ENCODE results near the gene IRF7.

Gene IRF7

GRCh38 chr11:587978-588380 is 27.8 kb downstream of the IRF7 start:
- H3K36me3 ChIP-seq: peaks cover 81% of the 10 kb centered on the region
- no peaks in the 10 kb centered on the region for H3K9me3 ChIP-seq (ENCODE audit: severe bottlenecking)
- H3K27ac ChIP-seq: no peak overlapping the region
- DNase-seq: no peak
- TF ChIP-seq CTCF (IDR thresholded peaks at IDR 0.05; ENCODE audit: low read depth, low read length): no peak
- no peak overlapping the region for H3K4me3 ChIP-seq (ENCODE audit: low read depth, low read length)
- H3K27me3 ChIP-seq (ENCODE audit: insufficient read depth, low read depth, severe bottlenecking): no peaks in the 10 kb centered on the region

- Histone ChIP-seq H3K9me3 (ENCODE audit: severe bottlenecking) (no peaks in the 10 kb centered on the region), H3K27me3 (ENCODE audit: insufficient read depth, low read depth, severe bottlenecking) (no peaks in the 10 kb centered on the region), H3K27ac (no peak overlapping the region), H3K4me3 (ENCODE audit: low read depth, low read length) (no peak overlapping the region), H3K36me3 (peaks cover 81% of the 10 kb centered on the region)
- no peak for TF ChIP-seq CTCF (IDR thresholded peaks at IDR 0.05; ENCODE audit: low read depth, low read length)
- no peak for DNase-seq
Measured at GRCh38 chr11:587546-587945, 28.2 kb downstream of the IRF7 start.

- Histone ChIP-seq H3K4me3 (ENCODE audit: low read depth, low read length) (no peak overlapping the region), H3K9me3 (ENCODE audit: severe bottlenecking) (no peaks in the 10 kb centered on the region), H3K36me3 (peaks cover 81% of the 10 kb centered on the region), H3K27ac (no peak overlapping the region), H3K27me3 (ENCODE audit: insufficient read depth, low read depth, severe bottlenecking) (no peaks in the 10 kb centered on the region)
- DNase-seq: no peak
- TF ChIP-seq CTCF (IDR thresholded peaks at IDR 0.05; ENCODE audit: low read depth, low read length): no peak
Measured at GRCh38 chr11:586376-587316, 29.1 kb downstream of the IRF7 start.

- Histone ChIP-seq H3K9me3 (ENCODE audit: severe bottlenecking) (no peaks in the 10 kb centered on the region), H3K27ac (no peak overlapping the region), H3K4me3 (ENCODE audit: low read depth, low read length) (no peak overlapping the region), H3K36me3 (peaks cover 68% of the 10 kb centered on the region), H3K27me3 (ENCODE audit: insufficient read depth, low read depth, severe bottlenecking) (no peaks in the 10 kb centered on the region)
- DNase-seq: no peak
- TF ChIP-seq CTCF (IDR thresholded peaks at IDR 0.05; ENCODE audit: low read depth, low read length): no peak
Measured at GRCh38 chr11:584287-584686, 31.5 kb downstream of the IRF7 start.

DNA sequence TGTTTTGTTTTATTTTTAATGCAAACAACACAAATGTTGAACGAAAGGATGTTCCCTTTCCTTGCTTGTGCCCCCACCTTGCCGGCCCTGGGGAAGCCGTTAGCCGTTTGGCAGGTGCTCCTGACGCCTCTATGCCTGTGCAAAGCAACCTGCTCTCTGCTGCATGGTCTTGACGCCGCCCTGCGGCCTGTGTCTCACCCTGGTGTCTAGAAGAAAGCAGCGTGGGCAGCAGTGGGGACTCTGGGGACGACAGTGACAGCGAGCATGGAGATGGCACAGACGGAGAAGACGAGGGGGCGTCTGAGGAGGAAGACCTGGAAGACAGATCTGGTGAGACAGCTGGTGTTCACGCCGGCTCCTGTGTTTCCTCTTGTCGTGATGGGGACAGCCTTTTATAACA is 34.0 kb downstream of the IRF7 start:
- H3K4me3 ChIP-seq (ENCODE audit: low read depth, low read length): no peak overlapping the region
- no peaks in the 10 kb centered on the region for H3K9me3 ChIP-seq (ENCODE audit: severe bottlenecking)
- peak overlapping the region; percentile 90 for H3K27ac ChIP-seq
- peak; percentile 55 for DNase-seq
- peak; percentile 35; the same call in 1 of the 2 replicates for TF ChIP-seq CTCF (IDR thresholded peaks at IDR 0.05; ENCODE audit: low read depth, low read length)
- H3K36me3 ChIP-seq: peaks cover 61% of the 10 kb centered on the region
- no peaks in the 10 kb centered on the region for H3K27me3 ChIP-seq (ENCODE audit: insufficient read depth, low read depth, severe bottlenecking)
